ENCODE measurements around the gene TNKS1BP1.

TNKS1BP1 gene

GRCh38 chr11:57260937-57261783 is 63.6 kb downstream of the TNKS1BP1 start:
- Histone ChIP-seq H3K27ac (no peak overlapping the region), H3K4me3 (ENCODE audit: low read depth, low read length) (no peak overlapping the region), H3K27me3 (replicated peaks) (no peaks in the 10 kb centered on the region), H3K36me3 (replicated peaks) (no peaks in the 10 kb centered on the region)
- no peak for DNase-seq
- no peak for TF ChIP-seq CTCF (IDR thresholded peaks at IDR 0.05; ENCODE audit: low read depth, low read length, missing control alignments)
- in situ Hi-C loops (cut with HindIII; ENCODE audit: low pct_ligation_motif_present, low sequenced_read_pairs) = no loop called here

DNA sequence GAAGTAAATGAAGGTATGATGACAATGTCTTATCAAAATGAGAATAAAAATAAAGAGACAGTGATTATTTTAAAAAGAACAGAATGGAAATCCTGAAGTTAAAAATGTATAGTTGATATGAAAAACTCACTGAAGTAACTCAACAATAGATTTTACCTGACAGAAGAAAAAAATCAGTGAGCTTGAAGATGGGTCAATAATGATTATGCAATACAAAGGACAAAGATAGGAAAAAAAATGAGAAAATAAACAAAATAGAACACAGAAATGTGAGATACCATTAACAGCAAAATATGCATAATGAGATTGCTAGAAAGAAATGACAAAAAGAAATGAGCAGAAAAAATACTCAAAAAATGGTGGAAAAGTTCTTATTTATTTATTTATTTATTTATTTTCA is 68.6 kb downstream of the TNKS1BP1 start:
- Histone ChIP-seq H3K27me3 (replicated peaks) (no peaks in the 10 kb centered on the region), H3K4me3 (ENCODE audit: low read depth, low read length) (no peak overlapping the region), H3K36me3 (replicated peaks) (no peaks in the 10 kb centered on the region), H3K27ac (no peak overlapping the region)
- no peak for TF ChIP-seq CTCF (IDR thresholded peaks at IDR 0.05; ENCODE audit: low read depth, low read length, missing control alignments)
- in situ Hi-C loops (cut with HindIII; ENCODE audit: low pct_ligation_motif_present, low sequenced_read_pairs) = no loop called here
- no peak for DNase-seq

DNA sequence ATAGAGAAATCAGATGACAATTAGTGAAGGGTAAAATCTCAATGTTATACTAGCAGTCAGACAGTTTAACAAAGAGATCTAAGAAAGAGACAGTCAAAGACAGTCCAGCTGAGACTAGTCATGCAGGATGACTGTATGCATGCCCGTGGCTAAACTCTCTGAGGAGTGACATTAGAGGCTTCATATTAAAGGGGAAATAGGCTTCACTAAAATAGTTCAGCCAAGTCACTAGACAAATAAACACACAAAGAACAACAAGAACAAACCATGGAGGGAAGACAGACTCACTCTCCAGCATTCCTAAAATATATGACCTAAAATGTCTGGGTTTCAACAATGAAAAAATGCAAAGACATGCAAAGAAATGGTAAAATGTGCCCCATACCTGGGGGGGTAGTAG is 69.1 kb downstream of the TNKS1BP1 start:
- no peaks in the 10 kb centered on the region for H3K36me3 ChIP-seq (replicated peaks)
- no peak for TF ChIP-seq CTCF (IDR thresholded peaks at IDR 0.05; ENCODE audit: low read depth, low read length, missing control alignments)
- no peaks in the 10 kb centered on the region for H3K27me3 ChIP-seq (replicated peaks)
- no peak overlapping the region for H3K4me3 ChIP-seq (ENCODE audit: low read depth, low read length)
- DNase-seq = peak; percentile 45
- in situ Hi-C loops (cut with HindIII; ENCODE audit: low pct_ligation_motif_present, low sequenced_read_pairs) = no loop called here
- H3K27ac ChIP-seq = no peak overlapping the region

GRCh38 chr11:57254631-57255030 is 70.1 kb downstream of the TNKS1BP1 start:
- no peak overlapping the region for H3K4me3 ChIP-seq (ENCODE audit: low read depth, low read length)
- H3K36me3 ChIP-seq (replicated peaks) = no peaks in the 10 kb centered on the region
- no peak for DNase-seq
- H3K27me3 ChIP-seq (replicated peaks) = no peaks in the 10 kb centered on the region
- H3K27ac ChIP-seq = no peak overlapping the region
- in situ Hi-C loops (cut with HindIII; ENCODE audit: low pct_ligation_motif_present, low sequenced_read_pairs) = no loop called here
- no peak for TF ChIP-seq CTCF (IDR thresholded peaks at IDR 0.05; ENCODE audit: low read depth, low read length, missing control alignments)

DNA sequence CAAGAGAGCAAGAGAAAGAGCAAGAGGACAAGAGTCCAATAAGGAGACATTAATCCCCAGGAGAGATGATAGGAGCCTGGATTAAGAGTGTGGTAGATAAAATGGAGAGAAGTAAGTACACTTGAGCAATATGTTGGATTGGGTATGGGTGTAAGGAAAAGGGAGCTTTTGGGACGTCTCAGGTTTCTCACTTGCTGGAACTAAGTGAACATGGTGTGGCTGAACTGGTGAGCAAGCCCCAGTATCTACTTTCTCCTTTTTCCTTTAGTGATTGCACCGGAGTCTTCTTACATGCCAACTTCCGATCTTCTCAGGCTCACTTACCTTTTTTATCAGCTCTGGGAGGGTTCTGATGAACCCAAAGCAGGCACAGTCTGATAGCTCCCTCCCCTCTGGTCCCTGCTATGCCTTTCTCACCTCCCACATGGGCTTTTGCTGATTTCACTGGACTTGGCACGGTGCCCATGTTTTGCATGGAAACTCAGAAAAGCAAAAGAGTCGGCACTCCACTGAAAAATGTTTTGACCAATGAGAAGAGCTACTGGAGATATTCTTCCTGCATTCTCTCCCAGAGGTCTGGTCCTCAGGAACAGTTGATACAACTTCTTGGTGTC is 73.2 kb downstream of the TNKS1BP1 start:
- Histone ChIP-seq H3K27me3 (replicated peaks) (no peaks in the 10 kb centered on the region), H3K27ac (no peak overlapping the region), H3K4me3 (ENCODE audit: low read depth, low read length) (no peak overlapping the region), H3K36me3 (replicated peaks) (no peaks in the 10 kb centered on the region)
- no peak for TF ChIP-seq CTCF (IDR thresholded peaks at IDR 0.05; ENCODE audit: low read depth, low read length, missing control alignments)
- in situ Hi-C loops (cut with HindIII; ENCODE audit: low pct_ligation_motif_present, low sequenced_read_pairs) = no loop called here
- DNase-seq = peak; percentile 40

All from brain microvascular endothelial cell (primary cell).